HG03558 (cell line): Measurements from ENCODE around the gene CEP43.

Experiments
- ATAC-seq: cut with Tn5 transposase; IDR thresholded peaks from one replicate; pipeline ENCODE4 v1.9.1; 2021; ENCODE audit warnings: moderate number of reproducible peaks; ENCODE audit not compliant: unreplicated experiment; ENCODE audit errors: extremely low read depth

The CEP43 gene

DNA sequence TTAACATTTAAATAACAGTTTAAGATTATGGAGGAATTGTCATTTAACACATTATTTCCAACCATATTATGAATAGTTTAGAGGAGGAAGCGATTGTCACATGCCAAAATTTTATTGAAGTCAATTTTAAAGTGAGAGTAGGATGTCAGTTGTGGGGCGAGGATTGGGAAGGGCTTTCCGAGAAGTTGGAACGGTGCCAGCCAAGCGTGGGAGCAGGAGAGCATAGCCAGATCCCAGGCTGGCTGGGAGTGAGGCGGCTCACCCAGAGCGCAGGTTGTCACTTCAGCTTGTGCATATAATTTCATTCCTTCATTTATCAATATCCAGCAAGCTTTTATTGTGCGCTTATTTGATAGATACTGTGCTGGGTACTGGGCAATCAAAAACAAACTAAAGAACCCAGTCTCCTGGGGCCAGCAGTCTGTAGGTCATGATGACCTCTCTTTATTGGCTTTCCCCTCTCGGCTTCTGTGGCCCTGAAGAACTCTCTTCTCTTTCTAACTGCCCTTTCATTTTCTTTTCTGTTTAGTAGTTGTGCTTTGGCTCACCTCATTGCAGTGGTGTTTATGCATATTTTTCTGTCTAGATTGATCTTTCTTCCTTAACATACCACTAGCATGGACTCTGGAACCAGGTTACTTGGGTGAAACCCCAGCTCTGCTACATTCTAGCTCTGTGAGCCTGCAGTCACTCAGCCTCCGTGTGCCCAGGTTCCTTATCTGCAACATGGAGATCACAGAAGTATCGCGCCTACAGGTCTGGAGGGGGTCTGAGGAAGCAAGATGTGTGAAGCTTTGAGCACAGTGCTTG lies 6.4 kb downstream of the CEP43 start:
- no peak for ATAC-seq

DNA sequence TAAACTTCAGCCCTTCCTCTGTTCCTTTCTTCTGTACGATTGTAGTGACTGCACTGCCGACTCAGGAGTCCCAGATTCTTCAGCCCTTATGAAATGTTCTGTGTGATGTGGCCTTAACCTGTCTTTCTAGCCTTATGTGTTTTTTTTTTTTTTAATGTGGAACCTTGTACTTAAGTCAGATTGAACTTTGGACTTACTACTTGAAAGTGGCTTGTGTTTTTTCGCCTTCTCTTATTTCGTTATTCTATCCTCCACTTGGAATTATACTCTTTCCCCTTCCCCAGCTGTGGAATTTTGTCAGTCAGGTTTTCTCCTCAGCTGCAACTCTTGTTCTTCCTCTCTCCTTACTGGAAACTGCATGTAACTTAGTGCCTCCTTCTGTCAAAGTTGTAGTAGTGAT lies 8.8 kb downstream of the CEP43 start:
- ATAC-seq, result no peak

GRCh38 chr6:167013067-167013466 lies 13.9 kb downstream of the CEP43 start:
- ATAC-seq, result no peak

GRCh38 chr6:167013946-167014345 lies 14.7 kb downstream of the CEP43 start:
- no peak for ATAC-seq

- no peak for ATAC-seq
Observed at GRCh38 chr6:167015302-167015701, 16.1 kb downstream of the CEP43 start.

GRCh38 chr6:167020206-167020605 lies 21.0 kb downstream of the CEP43 start:
- no peak for ATAC-seq

- no peak for ATAC-seq
Observed at GRCh38 chr6:167027308-167027707, 28.1 kb downstream of the CEP43 start.

- no peak for ATAC-seq
Observed at GRCh38 chr6:167027772-167028171, 28.6 kb downstream of the CEP43 start.

DNA sequence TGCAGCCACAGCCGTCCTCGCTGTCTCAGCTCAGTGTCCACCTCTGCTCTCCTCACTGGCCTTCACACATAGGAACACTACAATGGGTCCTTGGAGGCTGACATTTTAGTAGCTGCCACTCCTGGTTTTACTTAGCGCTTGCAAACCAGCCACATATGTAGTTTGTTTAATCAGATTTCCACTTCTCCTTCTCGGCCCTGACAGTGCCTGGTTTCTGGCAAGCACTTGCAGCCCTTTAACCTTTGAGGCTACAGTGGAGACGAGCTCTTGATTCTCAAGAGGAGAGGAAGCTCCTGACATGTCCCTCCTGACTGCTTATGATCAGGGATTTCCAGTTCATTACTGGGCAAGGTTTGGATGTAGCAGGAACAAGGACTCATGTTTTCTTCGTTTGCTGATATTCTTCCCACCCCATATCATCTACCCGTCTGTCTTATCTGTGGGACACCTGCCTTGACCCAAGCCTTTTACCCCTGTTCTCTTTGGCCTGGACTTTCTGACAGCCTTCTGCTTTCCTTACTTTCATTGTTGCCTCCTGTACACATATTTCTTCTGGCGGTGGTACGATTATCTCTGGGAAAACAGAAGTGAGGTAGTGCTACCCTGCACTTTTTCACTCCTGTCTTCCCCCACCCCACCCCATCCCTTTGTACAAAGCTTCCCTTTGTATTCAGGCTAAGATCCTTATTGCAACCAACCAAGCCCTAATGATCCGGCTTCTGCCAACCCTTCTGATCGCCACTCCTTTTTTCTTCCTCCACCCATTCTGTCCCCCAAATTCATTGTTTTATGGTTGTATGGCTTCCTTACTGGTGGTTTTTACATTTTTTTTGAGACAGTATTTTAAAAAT lies 31.2 kb downstream of the CEP43 start:
- ATAC-seq, result no peak

DNA sequence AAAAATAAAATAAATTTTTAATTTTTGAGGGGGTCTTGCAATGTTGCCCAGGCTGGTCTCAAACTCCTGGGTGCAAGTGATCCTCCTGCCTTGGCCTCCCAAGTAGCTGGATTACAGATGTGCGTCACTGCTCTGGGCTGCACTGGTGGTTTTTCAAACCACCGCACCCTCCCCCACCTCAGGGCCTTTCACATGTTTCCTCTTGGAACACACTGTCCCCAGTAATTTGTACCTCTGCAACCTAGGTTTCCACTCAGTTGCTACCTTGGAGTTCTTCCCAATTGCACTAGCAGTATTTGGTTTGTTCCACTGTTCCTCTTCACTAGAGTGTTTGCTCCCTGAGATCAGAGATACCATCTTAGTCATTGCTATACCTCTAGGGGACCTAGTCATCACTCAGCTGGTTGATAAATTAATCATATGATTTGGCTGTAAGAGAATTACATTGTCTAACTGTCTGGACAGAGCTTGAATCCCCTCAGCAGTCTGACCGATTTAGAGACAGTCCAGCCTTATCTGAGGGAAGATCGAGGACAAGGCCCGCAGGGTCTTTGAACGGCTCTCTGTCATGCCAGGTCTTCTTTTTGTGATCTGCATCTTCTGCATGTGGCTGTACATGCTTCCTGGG lies 32.0 kb downstream of the CEP43 start:
- no peak for ATAC-seq

DNA sequence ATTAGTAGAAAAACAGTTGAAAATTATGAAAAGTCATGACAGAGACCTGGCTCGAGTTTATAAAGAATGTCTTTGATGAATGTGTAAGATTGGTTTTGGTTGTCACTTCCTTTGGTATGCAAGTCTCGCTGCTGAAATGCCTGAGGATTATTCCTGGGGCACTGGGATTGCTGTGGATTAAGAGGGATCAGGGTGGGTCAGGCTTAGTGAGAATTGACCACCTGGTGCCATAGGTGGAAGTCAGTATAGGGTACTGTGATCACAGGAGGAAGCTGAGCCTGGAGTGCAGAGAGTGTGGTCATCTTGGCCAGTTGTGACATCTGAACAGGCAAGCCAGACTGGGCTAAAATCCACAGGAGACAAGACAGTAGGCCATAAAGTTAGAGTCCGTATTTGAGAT lies 34.9 kb downstream of the CEP43 start:
- ATAC-seq, result no peak

GRCh38 chr6:167037762-167038161 lies 38.6 kb downstream of the CEP43 start:
- ATAC-seq, result no peak

- ATAC-seq, result no peak
Observed at GRCh38 chr6:167044696-167045095, 45.5 kb downstream of the CEP43 start.

GRCh38 chr6:167045828-167046580 lies 46.8 kb downstream of the CEP43 start:
- ATAC-seq, result no peak

DNA sequence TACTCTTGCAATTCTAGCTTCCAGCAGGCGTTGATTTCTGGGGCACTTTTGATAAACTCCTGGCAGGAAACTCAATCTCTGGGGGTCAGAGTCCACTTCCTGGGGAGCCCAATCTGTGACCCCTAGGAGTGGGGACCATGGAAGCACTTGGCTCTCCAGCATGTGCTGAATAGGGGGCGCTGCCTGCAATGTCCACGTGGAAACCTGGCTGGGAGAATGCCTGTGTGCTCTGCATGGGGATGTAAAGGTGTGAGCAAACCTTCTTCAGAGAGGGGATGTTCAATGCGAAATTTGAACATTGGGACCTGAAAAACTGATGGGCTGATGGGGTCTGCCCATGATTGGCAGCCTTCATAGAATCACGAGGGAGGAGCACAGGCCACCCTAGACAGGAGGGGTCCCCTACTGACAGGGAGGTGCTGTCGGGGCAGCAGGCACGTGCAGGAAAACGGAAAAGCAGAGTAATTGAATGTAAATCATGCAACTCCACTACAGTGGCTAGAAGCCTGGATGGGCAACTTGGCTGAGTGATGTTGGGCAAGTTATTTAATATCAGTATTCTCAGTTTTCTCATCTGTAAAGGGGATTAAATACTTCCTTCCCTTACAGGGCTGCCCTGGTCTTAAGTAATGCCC lies 47.8 kb downstream of the CEP43 start:
- peak; percentile 4 for ATAC-seq

GRCh38 chr6:167047554-167047953 lies 48.4 kb downstream of the CEP43 start:
- ATAC-seq, result peak; percentile 78
